Liver (tissue), 9 donors: ENCODE data around the gene TXLNA. TPM values are rescaled to one million over a fixed set of nuclear protein-coding genes. Genes with fewer than 3 reads are reported as not detected.

Experiments used
- DNase-seq: peaks from one replicate; pipeline ENCODE4 v3.0.0-alpha.2; 2017; ENCODE audit warnings: low spot score
- H3K27ac ChIP-seq, 2 donors: one replicate each; pipeline ENCODE4 v1.7.0; 2013; ENCODE audit warnings: inconsistent platforms in 2 of 2, low read length in 2 of 2, control low read depth in 1 of 2, low read depth in 1 of 2, mild to moderate bottlenecking in 1 of 2
- H3K27me3 ChIP-seq, 4 donors: one replicate each; pipeline versions ENCODE4 v1.6.1 to v1.7.0; 2013; ENCODE audit warnings: low read length in 3 of 4, inconsistent platforms in 1 of 4, mild to moderate bottlenecking in 1 of 4, moderate library complexity in 1 of 4; ENCODE audit not compliant: control insufficient read depth in 4 of 4, insufficient read depth in 4 of 4
- H3K36me3 ChIP-seq, 4 donors: one replicate each; pipeline versions ENCODE4 v1.6.1 to v1.7.0; 2013; ENCODE audit warnings: low read length in 3 of 4, mild to moderate bottlenecking in 3 of 4, low read depth in 1 of 4, moderate library complexity in 1 of 4; ENCODE audit not compliant: control insufficient read depth in 4 of 4, insufficient read depth in 3 of 4
- H3K4me1 ChIP-seq, 4 donors: one replicate each; pipeline versions ENCODE4 v1.6.1 to v1.7.0; 2013; ENCODE audit warnings: low read length in 3 of 4, mild to moderate bottlenecking in 3 of 4, moderate library complexity in 1 of 4; ENCODE audit not compliant: control insufficient read depth in 4 of 4, insufficient read depth in 4 of 4
- H3K4me3 ChIP-seq, 3 donors: one replicate each; pipeline versions ENCODE4 v1.6.1 to v1.7.0; 2013; ENCODE audit warnings: low read length in 3 of 3, control low read depth in 1 of 3, low read depth in 1 of 3, mild to moderate bottlenecking in 1 of 3
- H3K9ac ChIP-seq, 2 donors: one replicate each; pipeline ENCODE4 v1.7.0; 2013; ENCODE audit warnings: low read length in 2 of 2, mild to moderate bottlenecking in 2 of 2, moderate library complexity in 2 of 2, control low read depth in 1 of 2, low read depth in 1 of 2
- H3K9me3 ChIP-seq, 4 donors: one replicate each; pipeline versions ENCODE4 v1.6.1 to v1.7.0; 2013; ENCODE audit warnings: low read length in 3 of 4; ENCODE audit not compliant: control insufficient read depth in 4 of 4
- ATF3 ChIP-seq: IDR thresholded peaks from 2 replicates; pipeline ENCODE4 v1.6.1; 2016; ENCODE audit warnings: antibody characterized with exemption
- EGR1 ChIP-seq, 2 donors: IDR thresholded peaks; 2 replicates each; pipeline ENCODE4 v1.6.1; 2016 to 2018; ENCODE audit warnings: antibody characterized with exemption in 2 of 2, low read depth in 2 of 2
- FOXA1 ChIP-seq: IDR thresholded peaks from 2 replicates; pipeline ENCODE4 v1.6.1; 2016; ENCODE audit warnings: antibody characterized with exemption
- FOXA2 ChIP-seq: IDR thresholded peaks from 2 replicates; pipeline ENCODE4 v1.6.1; 2016; ENCODE audit warnings: antibody characterized with exemption
- HNF4A ChIP-seq, 2 donors: conservative IDR thresholded peaks; 2 replicates each; pipeline ENCODE4 v1.6.1; 2016; ENCODE audit warnings: antibody characterized with exemption in 2 of 2, mild to moderate bottlenecking in 2 of 2
- HNF4G ChIP-seq: IDR thresholded peaks from 2 replicates; pipeline ENCODE4 v1.6.1; 2016; ENCODE audit warnings: antibody characterized with exemption
- JUND ChIP-seq, 2 donors: IDR thresholded peaks; 2 replicates each; pipeline ENCODE4 v1.6.1; 2016; ENCODE audit warnings: antibody characterized with exemption in 2 of 2
- NR2F2 ChIP-seq: IDR thresholded peaks from 2 replicates; pipeline ENCODE4 v1.6.1; 2016; ENCODE audit warnings: antibody characterized with exemption
- RAD21 ChIP-seq, 2 donors: IDR thresholded peaks; 2 replicates each; pipeline ENCODE4 v1.6.1; 2016; ENCODE audit warnings: antibody characterized with exemption in 2 of 2, mild to moderate bottlenecking in 2 of 2
- RXRA ChIP-seq, 2 donors: IDR thresholded peaks; 2 replicates each; pipeline ENCODE4 v1.6.1; 2017 to 2018; ENCODE audit warnings: antibody characterized with exemption in 2 of 2, mild to moderate bottlenecking in 1 of 2
- SP1 ChIP-seq: IDR thresholded peaks from 2 replicates; pipeline ENCODE4 v1.6.1; 2018; ENCODE audit warnings: antibody characterized with exemption, mild to moderate bottlenecking
- TAF1 ChIP-seq: conservative IDR thresholded peaks from 2 replicates; pipeline ENCODE4 v1.6.1; 2016; ENCODE audit warnings: antibody characterized with exemption, mild to moderate bottlenecking
- YY1 ChIP-seq: IDR thresholded peaks from 2 replicates; pipeline ENCODE4 v1.6.1; 2016; ENCODE audit warnings: antibody characterized with exemption, mild to moderate bottlenecking
- ZBTB33 ChIP-seq: IDR thresholded peaks from 2 replicates; pipeline ENCODE4 v1.6.1; 2016; ENCODE audit warnings: antibody characterized with exemption
- WGBS: extraction: QIAGEN DNeasy Blood & Tissue Kit; methylation state at CpG from one replicate; pipeline ENCODE4 v1.1.7; 2013; 5-methylcytosine and 5-hydroxymethylcytosine counted together
- polyA plus RNA-seq, 2 donors: library from polyadenylated mRNA; stranded (reverse) in 1 of 2; unstranded in 1 of 2; fragments of 200-250 nt in 1 of 2; fragments of >200 nt in 1 of 2; fragmentation: Nextera tagmentation in 1 of 2; extraction: Ambion mirVana in 1 of 2; gene quantifications; one replicate each; pipeline versions ENCODE4 v1.2.1 to v1.2.3, GENCODE V29; 2013 to 2015
- total RNA-seq, 2 donors: library from RNA; depleted of rRNA; stranded (reverse); fragments of >200 nt; gene quantifications; one replicate each; pipeline ENCODE4 v1.2.3, GENCODE V29; 2014
- TF ChIP-seq, protein P1 (sequence below): IDR thresholded peaks from 2 replicates; pipeline ENCODE4 v1.6.1; 2016; ENCODE audit warnings: antibody characterized with exemption, mild to moderate bottlenecking
- TF ChIP-seq, protein P2 (sequence below): fragments of 150-350 bp; IDR thresholded peaks from 2 replicates; pipeline ENCODE4 v1.5.1; 2017; ENCODE audit warnings: improper control_type of control experiment, low read depth, low read length; ENCODE audit not compliant: missing input control
- donor health status: healthy.
- donor health status: healthy.
- donor health status: healthy.
- donor health status: healthy.
- donor health status: healthy.

The TXLNA gene
- total and polyA plus RNA-seq, 4 donors: 17.9 to 46.7 (median 28.9) TPM

DNA sequence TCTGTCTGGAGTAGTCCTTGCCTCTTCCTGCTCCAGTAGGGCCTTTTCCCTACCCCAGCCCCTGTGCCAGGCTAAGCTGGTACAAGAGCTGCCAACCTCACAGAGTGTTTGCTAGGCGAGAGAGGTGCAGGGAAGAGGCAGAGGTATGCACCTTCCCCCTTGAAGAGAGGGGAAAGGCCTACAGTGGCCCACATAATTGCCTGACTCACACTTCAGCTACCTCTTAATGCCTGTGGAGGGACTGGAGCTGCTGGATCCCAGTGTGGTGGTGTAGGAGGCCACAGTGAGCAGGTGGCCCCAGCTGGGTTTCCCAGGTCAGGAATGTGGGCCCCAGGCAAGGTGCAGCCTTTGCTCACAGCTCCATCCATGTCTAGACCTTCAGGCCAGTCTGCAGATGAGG lies 17.6 kb downstream of the TXLNA start:
- Histone ChIP-seq H3K36me3 (peaks cover 18 to 53% (median 41%) of the 10 kb centered on the region in 4 donors), H3K9ac (no peak overlapping the region), H3K4me3 (no peak overlapping the region), H3K27ac (no peak overlapping the region), H3K4me1 (peaks cover 0 to 34% (median 20%) of the 10 kb centered on the region in 4 donors), H3K9me3 (no peaks in the 10 kb centered on the region), H3K27me3 (no peaks in the 10 kb centered on the region)
- WGBS: 94% methylated on average over 1 of the region's 1 CpG
- no peak for DNase-seq
- TF ChIP-seq FOXA1: no peak
- TF ChIP-seq, protein P1, sequence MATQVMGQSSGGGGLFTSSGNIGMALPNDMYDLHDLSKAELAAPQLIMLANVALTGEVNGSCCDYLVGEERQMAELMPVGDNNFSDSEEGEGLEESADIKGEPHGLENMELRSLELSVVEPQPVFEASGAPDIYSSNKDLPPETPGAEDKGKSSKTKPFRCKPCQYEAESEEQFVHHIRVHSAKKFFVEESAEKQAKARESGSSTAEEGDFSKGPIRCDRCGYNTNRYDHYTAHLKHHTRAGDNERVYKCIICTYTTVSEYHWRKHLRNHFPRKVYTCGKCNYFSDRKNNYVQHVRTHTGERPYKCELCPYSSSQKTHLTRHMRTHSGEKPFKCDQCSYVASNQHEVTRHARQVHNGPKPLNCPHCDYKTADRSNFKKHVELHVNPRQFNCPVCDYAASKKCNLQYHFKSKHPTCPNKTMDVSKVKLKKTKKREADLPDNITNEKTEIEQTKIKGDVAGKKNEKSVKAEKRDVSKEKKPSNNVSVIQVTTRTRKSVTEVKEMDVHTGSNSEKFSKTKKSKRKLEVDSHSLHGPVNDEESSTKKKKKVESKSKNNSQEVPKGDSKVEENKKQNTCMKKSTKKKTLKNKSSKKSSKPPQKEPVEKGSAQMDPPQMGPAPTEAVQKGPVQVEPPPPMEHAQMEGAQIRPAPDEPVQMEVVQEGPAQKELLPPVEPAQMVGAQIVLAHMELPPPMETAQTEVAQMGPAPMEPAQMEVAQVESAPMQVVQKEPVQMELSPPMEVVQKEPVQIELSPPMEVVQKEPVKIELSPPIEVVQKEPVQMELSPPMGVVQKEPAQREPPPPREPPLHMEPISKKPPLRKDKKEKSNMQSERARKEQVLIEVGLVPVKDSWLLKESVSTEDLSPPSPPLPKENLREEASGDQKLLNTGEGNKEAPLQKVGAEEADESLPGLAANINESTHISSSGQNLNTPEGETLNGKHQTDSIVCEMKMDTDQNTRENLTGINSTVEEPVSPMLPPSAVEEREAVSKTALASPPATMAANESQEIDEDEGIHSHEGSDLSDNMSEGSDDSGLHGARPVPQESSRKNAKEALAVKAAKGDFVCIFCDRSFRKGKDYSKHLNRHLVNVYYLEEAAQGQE: no peak
- TF ChIP-seq JUND (IDR thresholded peaks at IDR 0.05): no peak
- no peak for TF ChIP-seq RXRA (IDR thresholded peaks at IDR 0.05)

DNA sequence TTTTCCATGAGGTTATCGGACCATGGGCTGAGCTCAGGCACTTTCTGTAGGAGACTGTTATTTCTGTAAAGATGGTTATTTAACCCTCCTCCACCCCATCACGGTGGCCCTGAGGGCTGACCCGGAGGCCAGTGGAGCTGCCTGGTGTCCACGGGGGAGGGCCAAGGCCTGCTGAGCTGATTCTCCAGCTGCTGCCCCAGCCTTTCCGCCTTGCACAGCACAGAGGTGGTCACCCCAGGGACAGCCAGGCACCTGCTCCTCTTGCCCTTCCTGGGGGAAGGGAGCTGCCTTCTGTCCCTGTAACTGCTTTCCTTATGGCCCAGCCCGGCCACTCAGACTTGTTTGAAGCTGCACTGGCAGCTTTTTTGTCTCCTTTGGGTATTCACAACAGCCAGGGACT lies 18.4 kb downstream of the TXLNA start:
- no peaks in the 10 kb centered on the region for H3K9me3 ChIP-seq
- H3K27ac ChIP-seq: no peak overlapping the region
- H3K27me3 ChIP-seq: no peaks in the 10 kb centered on the region
- DNase-seq: no peak
- no peak overlapping the region for H3K9ac ChIP-seq
- H3K4me3 ChIP-seq: no peak overlapping the region
- TF ChIP-seq EGR1 (IDR thresholded peaks at IDR 0.05; ENCODE audit: low read depth in 2 of 2) (no peak), JUND (IDR thresholded peaks at IDR 0.05) (no peak), ATF3 (no peak), NR2F2 (no peak), TAF1 (no peak), ZBTB33 (no peak), SP1 (no peak), RAD21 (IDR thresholded peaks at IDR 0.05) (no peak), FOXA1 (no peak), HNF4A (conservative IDR thresholded peaks at IDR 0.05) (no peak), RXRA (IDR thresholded peaks at IDR 0.05) (no peak), YY1 (no peak), FOXA2 (no peak), HNF4G (no peak)
- TF ChIP-seq, protein P1: no peak
- TF ChIP-seq, protein P2, sequence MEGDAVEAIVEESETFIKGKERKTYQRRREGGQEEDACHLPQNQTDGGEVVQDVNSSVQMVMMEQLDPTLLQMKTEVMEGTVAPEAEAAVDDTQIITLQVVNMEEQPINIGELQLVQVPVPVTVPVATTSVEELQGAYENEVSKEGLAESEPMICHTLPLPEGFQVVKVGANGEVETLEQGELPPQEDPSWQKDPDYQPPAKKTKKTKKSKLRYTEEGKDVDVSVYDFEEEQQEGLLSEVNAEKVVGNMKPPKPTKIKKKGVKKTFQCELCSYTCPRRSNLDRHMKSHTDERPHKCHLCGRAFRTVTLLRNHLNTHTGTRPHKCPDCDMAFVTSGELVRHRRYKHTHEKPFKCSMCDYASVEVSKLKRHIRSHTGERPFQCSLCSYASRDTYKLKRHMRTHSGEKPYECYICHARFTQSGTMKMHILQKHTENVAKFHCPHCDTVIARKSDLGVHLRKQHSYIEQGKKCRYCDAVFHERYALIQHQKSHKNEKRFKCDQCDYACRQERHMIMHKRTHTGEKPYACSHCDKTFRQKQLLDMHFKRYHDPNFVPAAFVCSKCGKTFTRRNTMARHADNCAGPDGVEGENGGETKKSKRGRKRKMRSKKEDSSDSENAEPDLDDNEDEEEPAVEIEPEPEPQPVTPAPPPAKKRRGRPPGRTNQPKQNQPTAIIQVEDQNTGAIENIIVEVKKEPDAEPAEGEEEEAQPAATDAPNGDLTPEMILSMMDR: no peak
- H3K36me3 ChIP-seq: peaks cover 13 to 46% (median 34%) of the 10 kb centered on the region in 4 donors
- WGBS: 81% methylated on average over 6 of the region's 6 CpGs
- H3K4me1 ChIP-seq: peaks cover 0 to 34% (median 20%) of the 10 kb centered on the region in 4 donors
